ENCODE data around the gene CD163.
A peak's percentile ranks its signal among the peaks of the same experiment; 100 is the strongest.
"Not testable (repeated sequence)": the region's sequence is repeated elsewhere in the genome, so short reads cannot be mapped to it uniquely, and the experiment has no call there.

The CD163 gene

DNA sequence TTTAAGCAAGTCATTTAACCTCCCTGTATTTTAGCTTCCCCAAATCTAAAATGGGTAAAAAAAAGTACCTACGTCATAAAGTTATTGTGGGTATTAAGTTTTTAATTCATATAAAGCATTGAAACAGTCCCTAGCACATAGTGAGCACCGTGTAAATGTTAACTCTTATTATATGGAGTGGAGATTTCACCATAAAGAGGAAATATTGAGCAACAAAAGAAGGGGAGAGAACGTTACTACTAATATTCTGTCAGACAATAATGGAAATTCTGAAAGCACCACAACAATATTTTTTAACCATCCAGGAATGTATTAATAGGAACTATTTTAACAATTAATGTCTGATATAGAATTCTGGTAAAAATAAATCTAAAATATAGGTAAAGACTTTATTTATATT, 51.8 kb downstream of the CD163 start:
- no peak for DNase-seq (ENCODE audit: low read depth in 1 of 2, low spot score in 1 of 2)

GRCh38 chr12:7450667-7451066, 52.9 kb downstream of the CD163 start:
- DNase-seq (ENCODE audit: low read depth in 1 of 2, low spot score in 1 of 2) = no peak

DNA sequence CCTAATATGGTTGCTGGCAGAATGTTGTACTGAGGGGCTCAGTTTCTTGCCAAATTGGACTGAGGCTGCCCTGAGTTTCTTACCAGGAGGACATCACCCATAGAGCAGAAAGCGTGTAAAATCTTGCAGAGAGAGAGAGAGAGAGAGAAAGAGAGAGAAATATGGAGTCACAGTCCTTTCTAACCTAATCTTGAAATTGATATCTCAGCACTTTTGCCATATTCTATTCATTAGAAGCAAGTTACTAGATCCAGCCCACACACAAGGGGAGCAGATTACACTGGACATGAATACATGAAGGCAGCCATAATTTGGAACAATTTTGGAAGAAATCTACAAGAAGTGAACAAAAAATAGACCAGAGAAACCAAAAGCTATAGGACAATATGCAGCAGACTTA, 55.5 kb downstream of the CD163 start:
- DNase-seq (ENCODE audit: low read depth in 1 of 2, low spot score in 1 of 2) = no peak

GRCh38 chr12:7444537-7444936, 59.0 kb downstream of the CD163 start:
- DNase-seq (ENCODE audit: low read depth in 1 of 2, low spot score in 1 of 2) = no peak

DNA sequence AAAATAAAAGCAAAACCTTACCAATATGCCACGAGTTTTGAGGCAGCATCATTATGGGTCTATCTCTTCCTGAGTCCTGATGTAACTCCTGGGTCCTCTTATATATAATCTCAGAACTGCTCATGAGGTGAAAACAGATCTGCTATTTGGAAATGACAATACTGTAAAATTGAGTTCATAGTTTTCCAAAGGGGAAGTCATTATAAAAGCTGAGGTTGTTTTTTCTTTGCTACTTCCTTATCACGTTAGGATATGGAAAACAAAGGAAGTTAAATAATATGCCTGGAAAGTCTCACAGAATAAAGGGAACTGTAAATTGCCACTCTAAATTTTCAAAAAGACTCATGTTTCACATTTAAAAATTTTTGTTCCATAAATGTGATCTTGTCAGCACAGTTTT, 59.5 kb downstream of the CD163 start, which contains the start of gene CD163L1:
Gene CD163L1, minus strand, starts transcription at position 78 of the 400 bp plus-strand sequence. Its CDS starts 26 bp downstream, at position 52.
- no peak for DNase-seq (ENCODE audit: low read depth in 1 of 2, low spot score in 1 of 2)

DNA sequence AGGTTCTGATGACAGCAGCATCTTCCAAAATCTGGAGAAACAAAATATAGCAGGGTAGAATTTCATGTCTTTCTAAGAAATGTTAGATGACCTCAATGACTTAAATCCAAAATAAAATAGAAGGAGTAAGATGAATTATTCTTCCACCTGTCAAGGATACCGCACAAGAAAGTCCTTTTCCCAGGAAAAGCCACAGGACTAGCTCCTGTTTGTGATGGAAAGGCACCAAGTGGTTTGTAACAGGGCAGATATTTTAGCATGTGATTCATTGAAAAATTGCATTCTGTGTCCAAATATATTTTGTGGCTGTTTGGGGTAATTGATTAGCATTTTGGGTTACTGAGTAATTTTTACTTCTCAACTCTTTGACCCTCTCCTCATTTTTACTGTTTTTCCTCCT, 62.4 kb downstream of the CD163 start:
- no peak for DNase-seq (ENCODE audit: low read depth in 1 of 2, low spot score in 1 of 2)

DNA sequence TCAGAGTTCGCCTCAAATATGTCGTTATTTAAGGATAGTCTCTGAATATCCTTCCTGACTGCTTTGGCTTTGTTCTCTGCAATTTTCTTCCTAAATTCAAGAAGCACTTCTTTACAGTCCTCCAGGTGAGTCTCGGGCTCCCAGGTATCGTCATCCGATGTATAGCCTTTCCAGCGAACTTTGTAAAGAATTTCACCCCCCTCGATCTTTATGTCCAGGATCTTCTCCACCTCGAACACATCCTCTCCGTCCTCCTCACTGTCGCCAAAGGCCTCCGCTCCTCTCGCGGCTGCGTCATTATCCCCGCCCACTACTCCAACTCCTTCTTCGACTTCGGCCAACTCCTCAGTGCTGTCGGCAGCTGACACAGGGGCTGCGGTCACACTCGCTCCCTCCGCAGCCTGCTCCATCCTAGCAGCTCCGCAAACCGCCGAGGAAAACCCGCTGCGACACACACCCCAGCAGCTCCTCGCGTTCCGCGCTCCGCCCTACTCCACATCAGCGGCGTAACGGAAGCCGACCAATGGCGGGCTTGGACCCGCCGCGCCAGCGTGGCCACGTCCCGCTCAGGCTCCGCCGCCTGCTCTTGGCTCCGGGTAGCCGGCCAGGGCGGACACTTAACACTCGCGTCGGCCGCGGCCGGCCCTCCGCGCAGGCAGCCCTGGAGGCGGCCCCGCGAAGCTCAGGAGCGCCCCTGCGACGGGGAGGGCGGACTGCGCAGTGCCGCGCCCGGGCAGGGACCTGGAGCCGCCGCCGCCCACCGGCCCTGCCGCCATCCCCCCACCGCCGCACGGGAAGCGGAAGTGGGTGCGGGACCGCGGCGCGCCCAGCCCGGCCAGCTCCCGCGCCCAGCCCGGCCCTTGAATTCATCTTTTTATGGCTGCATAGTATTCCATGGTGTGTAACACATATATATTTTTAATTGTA, 63.7 kb downstream of the CD163 start:
- peak in 1 of 2 donors; percentile 17 for DNase-seq (ENCODE audit: low read depth in 1 of 2, low spot score in 1 of 2)

- DNase-seq (ENCODE audit: low read depth in 1 of 2, low spot score in 1 of 2) = not testable (repeated sequence)
Observed at GRCh38 chr12:7438291-7438995, 65.1 kb downstream of the CD163 start.

- not testable (repeated sequence) for DNase-seq (ENCODE audit: low read depth in 1 of 2, low spot score in 1 of 2)
Observed at GRCh38 chr12:7437494-7437893, 66.1 kb downstream of the CD163 start.

- no peak for DNase-seq (ENCODE audit: low read depth in 1 of 2, low spot score in 1 of 2)
Observed at GRCh38 chr12:7434670-7435069, 68.9 kb downstream of the CD163 start.

DNA sequence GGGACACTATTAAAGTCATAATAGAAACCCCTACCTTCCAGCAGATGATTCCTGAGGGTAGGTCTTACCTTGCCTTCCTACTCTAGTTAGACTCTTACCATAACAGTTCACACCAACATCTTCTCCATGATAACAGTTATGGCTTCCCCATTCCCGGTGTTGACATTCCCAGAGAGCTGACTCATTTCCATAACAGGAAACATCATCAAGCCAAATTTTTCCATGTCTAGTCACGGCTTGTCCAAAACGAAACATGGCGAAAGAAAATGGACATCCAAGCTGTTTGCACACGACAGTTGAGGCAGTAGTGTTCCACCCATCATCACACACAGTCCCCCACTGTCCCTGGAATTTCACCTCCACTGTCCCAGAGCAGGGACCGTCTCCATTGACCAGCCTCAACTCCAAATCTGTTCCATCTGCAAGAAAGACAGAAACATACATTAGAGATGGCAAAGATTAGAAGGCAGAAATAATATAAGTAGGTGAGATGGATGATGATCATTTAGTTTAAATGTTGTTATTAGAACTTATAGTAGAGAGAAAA, 70.2 kb downstream of the CD163 start:
- no peak for DNase-seq (ENCODE audit: low read depth in 1 of 2, low spot score in 1 of 2)

GRCh38 chr12:7431993-7432685, 71.4 kb downstream of the CD163 start:
- no peak for DNase-seq (ENCODE audit: low read depth in 1 of 2, low spot score in 1 of 2)
